CD4-positive, CD25-positive, alpha-beta regulatory T cell (primary cell): Measurements from ENCODE around the gene DLEU7. TPM values are rescaled to one million over a fixed set of nuclear protein-coding genes. Genes with fewer than 3 reads are reported as not detected.
A peak's percentile ranks its signal among the peaks of the same experiment; 100 is the strongest.

Experiments
- ATAC-seq, 2 donors: fragments of 150-1000 bp; cut with Tn5 transposase; one replicate each; pipeline ENCODE4 v1.10.0; 2021; ENCODE audit warnings: low read depth in 2 of 2, moderate number of reproducible peaks in 2 of 2, moderate library complexity in 1 of 2
- DNase-seq, 3 donors: peaks; one replicate each; pipeline versions ENCODE4 v3.0.0 to v3.0.0-alpha.2; 2012 to 2022; ENCODE audit warnings: mixed read lengths in 1 of 3
- H3K27ac ChIP-seq: one replicate; pipeline ENCODE4 v1.7.0; 2013; ENCODE audit warnings: mild to moderate bottlenecking, low read length; ENCODE audit not compliant: insufficient read depth, poor library complexity, severe bottlenecking
- H3K27me3 ChIP-seq: one replicate; pipeline ENCODE4 v1.7.0; 2013; ENCODE audit warnings: low read length; ENCODE audit not compliant: control insufficient read depth, insufficient read depth
- H3K36me3 ChIP-seq: one replicate; pipeline ENCODE4 v1.7.0; 2013; ENCODE audit warnings: mild to moderate bottlenecking, low read length, moderate library complexity; ENCODE audit not compliant: control insufficient read depth, insufficient read depth
- H3K4me1 ChIP-seq: 2 replicates; pipeline ENCODE4 v1.7.0; 2013; ENCODE audit warnings: mild to moderate bottlenecking, low read length; ENCODE audit not compliant: insufficient read depth, control insufficient read depth, poor library complexity, severe bottlenecking
- H3K4me3 ChIP-seq: one replicate; pipeline ENCODE4 v1.7.0; 2013; ENCODE audit warnings: low read depth, mild to moderate bottlenecking, low read length, moderate library complexity
- H3K9me3 ChIP-seq, 2 experiments: 1 replicate in 1 of 2; 2 replicates in 1 of 2; pipeline ENCODE4 v1.7.0; 2013; ENCODE audit warnings: low read length in 2 of 2, mild to moderate bottlenecking in 1 of 2, moderate library complexity in 1 of 2; ENCODE audit not compliant: control insufficient read depth in 2 of 2
- H3K27ac Mint-ChIP-seq, 3 donors: one replicate each; pipeline ENCODE4 v1.8.0; 2020 to 2022; ENCODE audit warnings: mild to moderate bottlenecking in 3 of 3, mixed read lengths in 3 of 3, moderate library complexity in 2 of 3
- H3K27me3 Mint-ChIP-seq: one replicate; pipeline ENCODE4 v1.8.0; 2022; ENCODE audit warnings: mild to moderate bottlenecking, mixed read lengths
- H3K36me3 Mint-ChIP-seq: one replicate; pipeline ENCODE4 v1.8.0; 2020; ENCODE audit warnings: mixed read lengths
- H3K4me1 Mint-ChIP-seq, 4 donors: one replicate each; pipeline ENCODE4 v1.8.0; 2020 to 2022; ENCODE audit warnings: mixed read lengths in 4 of 4, mild to moderate bottlenecking in 1 of 4
- H3K4me3 Mint-ChIP-seq, 4 donors: one replicate each; pipeline ENCODE4 v1.8.0; 2020 to 2022; ENCODE audit warnings: mild to moderate bottlenecking in 4 of 4, mixed read lengths in 4 of 4, moderate library complexity in 3 of 4
- H3K9me3 Mint-ChIP-seq, 7 donors: one replicate each; pipeline ENCODE4 v1.8.0; 2020 to 2022; ENCODE audit warnings: mixed read lengths in 7 of 7, mild to moderate bottlenecking in 3 of 7, moderate library complexity in 2 of 7
- polyA plus RNA-seq, 4 donors: library from polyadenylated mRNA; unstranded; fragments of 300-500 nt; fragmentation: Illumina TruSeq; gene quantifications; one replicate each; pipeline ENCODE4 v1.2.3, GENCODE V29; 2021
- total RNA-seq: library from RNA; stranded (reverse); gene quantifications from one replicate; pipeline ENCODE4 v1.2.3, GENCODE V29; 2022

The DLEU7 gene
- total RNA-seq, result not detected
- under 1 TPM in 3 of 4 donors, not detected in 1; 0.17 to 0.47 (median 0.18) TPM for polyA plus RNA-seq

GRCh38 chr13:50843257-50844083 lies at the start of gene DLEU7:
Gene DLEU7 (minus strand): TSS chr13:50843692. CDS start chr13:50843646, 46 bp downstream.
- Histone ChIP-seq H3K4me1 (peaks cover 11% of the 10 kb centered on the region), H3K27me3 (no peaks in the 10 kb centered on the region), H3K36me3 (no peaks in the 10 kb centered on the region), H3K4me3 (no peak within 1 kb of the TSS), H3K27ac (no peak within 1 kb of the TSS), H3K9me3 (no peaks in the 10 kb centered on the region)
- DNase-seq (no peak), ATAC-seq (no peak)
- Mint-ChIP-seq H3K4me1 (peaks cover 0 to 19% (median 16%) of the 10 kb centered on the region in 4 donors), H3K36me3 (no peaks in the 10 kb centered on the region), H3K27ac (no peak within 1 kb of the TSS), H3K27me3 (peaks cover 12% of the 10 kb centered on the region), H3K4me3 (peak within 1 kb of the TSS in 2 of 4 donors; percentile 51 to 58), H3K9me3 (no peaks in the 10 kb centered on the region)

- peak overlapping the region; percentile 11 to 90 (median 79) for H3K4me3 Mint-ChIP-seq
- H3K9me3 Mint-ChIP-seq, result peaks cover 0 to 4% (median 0%) of the 10 kb centered on the region in 7 donors
- H3K4me1 Mint-ChIP-seq, result peaks cover 29 to 49% (median 42%) of the 10 kb centered on the region in 4 donors
- ATAC-seq, result peak in 1 of 2 donors; percentile 62
- H3K27me3 Mint-ChIP-seq, result no peaks in the 10 kb centered on the region
- H3K9me3 ChIP-seq, result no peaks in the 10 kb centered on the region
- peak; percentile 11 to 86 (median 47) for DNase-seq
- H3K36me3 ChIP-seq, result no peaks in the 10 kb centered on the region
- peak overlapping the region; percentile 80 for H3K4me3 ChIP-seq
- H3K27ac ChIP-seq, result peak overlapping the region; percentile 87
- H3K27ac Mint-ChIP-seq, result peak overlapping the region; percentile 88 to 98 (median 94)
- H3K27me3 ChIP-seq, result no peaks in the 10 kb centered on the region
- H3K4me1 ChIP-seq, result peaks cover 41% of the 10 kb centered on the region
- H3K36me3 Mint-ChIP-seq, result no peaks in the 10 kb centered on the region
Observed at GRCh38 chr13:50892210-50892944, 48.9 kb upstream of the DLEU7 start.

- Histone ChIP-seq H3K9me3 (no peaks in the 10 kb centered on the region), H3K27me3 (no peaks in the 10 kb centered on the region), H3K4me1 (peaks cover 41% of the 10 kb centered on the region), H3K4me3 (peak overlapping the region; percentile 0), H3K36me3 (no peaks in the 10 kb centered on the region), H3K27ac (no peak overlapping the region)
- Mint-ChIP-seq H3K36me3 (no peaks in the 10 kb centered on the region), H3K9me3 (peaks cover 0 to 4% (median 0%) of the 10 kb centered on the region in 7 donors), H3K27ac (peak overlapping the region; percentile 44 to 98 (median 88)), H3K4me3 (peak overlapping the region; percentile 11 to 56 (median 41)), H3K4me1 (peaks cover 29 to 48% (median 41%) of the 10 kb centered on the region in 4 donors), H3K27me3 (peaks cover 3% of the 10 kb centered on the region)
- peak in 1 of 3 donors; percentile 14 for DNase-seq
- ATAC-seq, result no peak
Observed at GRCh38 chr13:50891206-50891605, 47.7 kb upstream of the DLEU7 start.

DNA sequence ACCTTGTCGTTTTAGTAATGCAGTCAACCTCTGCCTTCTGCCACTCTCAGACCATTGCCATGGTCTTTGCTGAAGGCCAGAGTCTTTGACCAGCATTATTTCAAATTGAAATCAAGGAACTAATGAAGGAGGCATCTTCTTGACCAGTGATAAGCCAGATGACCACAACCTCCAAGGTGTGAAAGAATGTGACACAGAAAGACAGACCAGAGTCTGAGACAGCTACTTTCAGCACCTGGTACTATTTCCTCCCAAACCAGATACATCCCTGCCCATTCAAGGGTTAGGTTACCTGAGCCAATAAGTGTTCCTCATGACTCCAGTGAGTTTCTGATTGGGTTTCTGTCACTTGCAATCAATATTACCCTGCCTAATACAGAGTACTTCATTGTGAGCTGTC lies 45.8 kb upstream of the DLEU7 start:
- DNase-seq (no peak), ATAC-seq (no peak)
- peaks cover 37% of the 10 kb centered on the region for H3K4me1 ChIP-seq
- H3K27ac ChIP-seq, result no peak overlapping the region
- Mint-ChIP-seq H3K9me3 (peaks cover 0 to 4% (median 0%) of the 10 kb centered on the region in 7 donors), H3K4me3 (no peak overlapping the region), H3K36me3 (no peaks in the 10 kb centered on the region), H3K4me1 (peaks cover 26 to 42% (median 35%) of the 10 kb centered on the region in 4 donors), H3K27me3 (peaks cover 4% of the 10 kb centered on the region), H3K27ac (peak overlapping the region in 1 of 3 donors; percentile 61)
- H3K9me3 ChIP-seq, result no peaks in the 10 kb centered on the region
- H3K36me3 ChIP-seq, result no peaks in the 10 kb centered on the region
- H3K4me3 ChIP-seq, result no peak overlapping the region
- H3K27me3 ChIP-seq, result no peaks in the 10 kb centered on the region

- Mint-ChIP-seq H3K36me3 (no peaks in the 10 kb centered on the region), H3K27ac (no peak overlapping the region), H3K27me3 (peaks cover 4% of the 10 kb centered on the region), H3K4me3 (no peak overlapping the region), H3K9me3 (peaks cover 0 to 4% (median 0%) of the 10 kb centered on the region in 7 donors), H3K4me1 (peaks cover 17 to 32% (median 27%) of the 10 kb centered on the region in 4 donors)
- Histone ChIP-seq H3K27me3 (no peaks in the 10 kb centered on the region), H3K4me3 (no peak overlapping the region), H3K4me1 (peaks cover 27% of the 10 kb centered on the region), H3K9me3 (no peaks in the 10 kb centered on the region), H3K36me3 (no peaks in the 10 kb centered on the region), H3K27ac (no peak overlapping the region)
- ATAC-seq (no peak), DNase-seq (no peak)
Observed at GRCh38 chr13:50888362-50888761, 44.9 kb upstream of the DLEU7 start.

GRCh38 chr13:50887151-50887550 lies 43.7 kb upstream of the DLEU7 start:
- H3K9me3 Mint-ChIP-seq, result peaks cover 0 to 4% (median 0%) of the 10 kb centered on the region in 7 donors
- peaks cover 4% of the 10 kb centered on the region for H3K27me3 Mint-ChIP-seq
- Histone ChIP-seq H3K4me1 (peaks cover 16% of the 10 kb centered on the region), H3K27ac (no peak overlapping the region), H3K9me3 (no peaks in the 10 kb centered on the region), H3K36me3 (no peaks in the 10 kb centered on the region), H3K4me3 (no peak overlapping the region), H3K27me3 (no peaks in the 10 kb centered on the region)
- H3K4me1 Mint-ChIP-seq, result peaks cover 10 to 20% (median 16%) of the 10 kb centered on the region in 4 donors
- no peaks in the 10 kb centered on the region for H3K36me3 Mint-ChIP-seq
- ATAC-seq (no peak), DNase-seq (no peak)
- H3K4me3 Mint-ChIP-seq, result no peak overlapping the region
- H3K27ac Mint-ChIP-seq, result no peak overlapping the region

DNA sequence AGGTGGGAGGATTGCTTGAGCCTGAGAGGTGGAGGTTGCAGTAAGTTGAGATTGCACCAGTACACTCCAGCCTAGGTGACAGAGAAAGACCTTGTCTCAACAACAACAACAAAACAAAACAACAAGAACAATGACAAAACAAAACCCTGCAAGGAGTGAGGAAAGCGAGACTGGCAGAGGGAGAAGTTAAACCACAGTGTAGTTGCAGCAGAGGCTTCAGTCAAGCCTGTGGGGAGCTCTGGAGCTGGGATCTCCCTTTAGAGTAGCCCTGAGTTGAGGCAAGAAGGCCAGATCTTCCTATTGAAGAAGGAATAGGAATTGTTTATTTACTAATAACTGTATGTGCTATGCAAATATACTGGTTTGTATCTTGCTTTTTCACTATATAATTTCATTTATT lies 40.8 kb upstream of the DLEU7 start:
- H3K27ac ChIP-seq, result no peak overlapping the region
- Mint-ChIP-seq H3K4me1 (no peaks in the 10 kb centered on the region), H3K27me3 (peaks cover 4% of the 10 kb centered on the region), H3K4me3 (no peak overlapping the region), H3K36me3 (no peaks in the 10 kb centered on the region), H3K27ac (no peak overlapping the region), H3K9me3 (peaks cover 0 to 4% (median 0%) of the 10 kb centered on the region in 7 donors)
- no peaks in the 10 kb centered on the region for H3K4me1 ChIP-seq
- no peak for DNase-seq
- H3K36me3 ChIP-seq, result no peaks in the 10 kb centered on the region
- H3K4me3 ChIP-seq, result no peak overlapping the region
- H3K27me3 ChIP-seq, result no peaks in the 10 kb centered on the region
- no peak for ATAC-seq
- H3K9me3 ChIP-seq, result no peaks in the 10 kb centered on the region
